Neural cell (in vitro differentiated cells): ENCODE results near the gene SMCR8. TPM values are rescaled to one million over a fixed set of nuclear protein-coding genes. Genes with fewer than 3 reads are reported as not detected.

Experiments
- H2AFZ ChIP-seq: fragments of 200-600, 300-800 bp; sonication (generic), shearing (Covaris generic); 2 replicates; pipeline ENCODE4 v1.6.0; 2014; ENCODE audit warnings: low read depth, mild to moderate bottlenecking, antibody characterized with exemption, low read length, moderate library complexity
- H3F3A ChIP-seq: fragments of 200-600 bp; shearing (Covaris generic); 2 replicates; pipeline ENCODE4 v1.6.1; 2016; ENCODE audit warnings: mild to moderate bottlenecking, moderate library complexity, mixed read lengths, antibody characterized with exemption, low read length; ENCODE audit not compliant: insufficient read depth, poor library complexity, severe bottlenecking
- H3K27ac ChIP-seq: fragments of 200-600, 300-800 bp; sonication (generic), shearing (Covaris generic); 2 replicates; pipeline ENCODE4 v1.5.1; 2014; ENCODE audit warnings: mild to moderate bottlenecking, low read length, moderate library complexity
- H3K27me3 ChIP-seq: fragments of 300-800, 200-600 bp; sonication (generic), shearing (Covaris generic); 2 replicates; pipeline ENCODE4 v1.6.0; 2014; ENCODE audit warnings: mild to moderate bottlenecking, low read depth, low read length, moderate library complexity; ENCODE audit not compliant: insufficient read depth
- H3K36me3 ChIP-seq: fragments of 300-800, 200-600 bp; sonication (generic), shearing (Covaris generic); 2 replicates; pipeline ENCODE4 v1.5.1; 2014; ENCODE audit warnings: mild to moderate bottlenecking, antibody characterized with exemption, low read length, moderate library complexity; ENCODE audit not compliant: insufficient read depth
- H3K4me2 ChIP-seq: fragments of 300-800, 200-600 bp; sonication (generic), shearing (Covaris generic); 2 replicates; pipeline ENCODE4 v1.6.0; 2014; ENCODE audit warnings: mild to moderate bottlenecking, low read length
- H3K4me3 ChIP-seq: fragments of 300-800, 200-600 bp; sonication (generic), shearing (Covaris generic); 2 replicates; pipeline ENCODE4 v1.5.1; 2014; ENCODE audit warnings: mild to moderate bottlenecking, low read length, moderate library complexity
- H3K79me2 ChIP-seq: fragments of 200-600 bp; shearing (Covaris generic); replicated peaks from 2 replicates; pipeline ENCODE4 v1.6.0; 2014; ENCODE audit warnings: mild to moderate bottlenecking, low read length, moderate library complexity; ENCODE audit not compliant: insufficient read depth
- H3K9ac ChIP-seq: fragments of 300-800, 200-600 bp; sonication (generic), shearing (Covaris generic); 2 replicates; pipeline ENCODE4 v1.6.1; 2016; ENCODE audit warnings: mild to moderate bottlenecking, low read length, mixed read lengths
- H3K9me2 ChIP-seq: fragments of 200-600 bp; shearing (Covaris generic); 2 replicates; pipeline ENCODE4 v1.6.1; 2016; ENCODE audit warnings: mild to moderate bottlenecking, low read length, mixed read lengths; ENCODE audit not compliant: insufficient read depth
- H3K9me3 ChIP-seq: fragments of 200-600, 300-800 bp; sonication (generic), shearing (Covaris generic); 2 replicates; pipeline ENCODE4 v1.6.1; 2016; ENCODE audit warnings: mild to moderate bottlenecking, mixed run types, low read length, moderate library complexity, mixed read lengths
- H4K20me1 ChIP-seq: fragments of 200-600 bp; shearing (Covaris generic); 2 replicates; pipeline ENCODE4 v1.6.1; 2016; ENCODE audit warnings: mild to moderate bottlenecking, mixed run types; ENCODE audit not compliant: insufficient read depth
- CTCF ChIP-seq: fragments of 450-650 bp; IDR thresholded peaks from 2 replicates; pipeline ENCODE4 v1.5.1; 2014; ENCODE audit warnings: antibody characterized with exemption, mild to moderate bottlenecking, moderate library complexity; ENCODE audit not compliant: poor library complexity, severe bottlenecking
- EP300 ChIP-seq: fragments of 450-650 bp; conservative IDR thresholded peaks from 2 replicates; pipeline ENCODE4 v1.6.1; 2014; ENCODE audit warnings: antibody characterized with exemption, mild to moderate bottlenecking, moderate library complexity; ENCODE audit not compliant: poor library complexity, severe bottlenecking
- EZH2 ChIP-seq: fragments of 200-600, 300-800 bp; shearing (Covaris generic), sonication (generic); IDR thresholded peaks from 2 replicates; pipeline ENCODE4 v1.6.1; 2014; ENCODE audit warnings: antibody characterized with exemption, low read length, borderline replicate concordance, mild to moderate bottlenecking; ENCODE audit not compliant: insufficient read depth, poor library complexity, severe bottlenecking
- MXI1 ChIP-seq: fragments of 450-650 bp; conservative IDR thresholded peaks from 2 replicates; pipeline ENCODE4 v1.6.1; 2014; ENCODE audit warnings: antibody characterized with exemption, mild to moderate bottlenecking; ENCODE audit not compliant: poor library complexity, severe bottlenecking
- POLR2AphosphoS5 ChIP-seq: IDR thresholded peaks from 2 replicates; pipeline ENCODE4 v1.6.1; 2012
- RAD21 ChIP-seq: fragments of 450-650 bp; conservative IDR thresholded peaks from 2 replicates; pipeline ENCODE4 v1.6.1; 2014; ENCODE audit warnings: antibody characterized with exemption, mild to moderate bottlenecking, moderate library complexity
- REST ChIP-seq: IDR thresholded peaks from 2 replicates; pipeline ENCODE4 v1.6.1; 2012; ENCODE audit warnings: borderline replicate concordance
- SMC3 ChIP-seq: fragments of 450-650 bp; conservative IDR thresholded peaks from 2 replicates; pipeline ENCODE4 v1.6.1; 2014; ENCODE audit warnings: antibody characterized with exemption, mild to moderate bottlenecking, moderate library complexity; ENCODE audit not compliant: poor library complexity
- polyA plus RNA-seq: library from polyadenylated mRNA; depleted of rRNA; stranded (reverse); fragments of >200 nt; gene quantifications from 2 replicates; pipeline ENCODE4 v1.2.3, GENCODE V29; 2014

Gene SMCR8
- polyA plus RNA-seq, 1 donor from 2014 or later = 4.3 TPM

GRCh38 chr17:18323007-18323406, 7.9 kb downstream of the SMCR8 start:
- Histone ChIP-seq H3K27ac (no peak overlapping the region), H3K9me3 (no peaks in the 10 kb centered on the region), H4K20me1 (no peaks in the 10 kb centered on the region), H3K4me3 (no peak overlapping the region), H3K9ac (no peak overlapping the region), H3K27me3 (no peaks in the 10 kb centered on the region), H3F3A (no peaks in the 10 kb centered on the region), H3K36me3 (no peaks in the 10 kb centered on the region), H3K9me2 (no peaks in the 10 kb centered on the region), H3K79me2 (peaks cover 2% of the 10 kb centered on the region), H2AFZ (no peak overlapping the region), H3K4me2 (no peak overlapping the region)
- TF ChIP-seq EZH2 (no peak), POLR2AphosphoS5 (no peak), RAD21 (no peak), SMC3 (no peak), MXI1 (no peak), CTCF (no peak), EP300 (no peak)

GRCh38 chr17:18323507-18324139, 8.5 kb downstream of the SMCR8 start:
- TF ChIP-seq REST (no peak), RAD21 (no peak), MXI1 (no peak)
- Histone ChIP-seq H3K79me2 (no peaks in the 10 kb centered on the region), H3K9me3 (no peaks in the 10 kb centered on the region), H3K4me2 (no peak overlapping the region), H3K9me2 (no peaks in the 10 kb centered on the region), H3K27ac (no peak overlapping the region), H3K36me3 (no peaks in the 10 kb centered on the region), H3F3A (no peaks in the 10 kb centered on the region), H3K27me3 (no peaks in the 10 kb centered on the region), H4K20me1 (no peaks in the 10 kb centered on the region), H3K9ac (no peak overlapping the region), H3K4me3 (no peak overlapping the region), H2AFZ (no peak overlapping the region)
